AG04449 (cell line): ENCODE measurements around the gene SLC35B4.

ENCODE experiments used
- CTCF ChIA-PET: fragments of 350-600 bp; formaldehyde crosslinking; extraction: SDS; loops from one replicate; lab custom pipeline; 2021; ENCODE audit warnings: antibody characterized with exemption; lab: Yijun Ruan, JAX
- POLR2A ChIA-PET: fragments of 400-600, 350-600 bp; formaldehyde crosslinking; extraction: SDS; loops from one replicate; lab custom pipeline; 2020; ENCODE audit warnings: antibody characterized with exemption, inconsistent platforms; lab: Yijun Ruan, JAX
- DNase-seq: peaks from one replicate; pipeline ENCODE4 v3.0.0-alpha.2; 2010; ENCODE audit warnings: low read depth, low spot score
- H3K4me3 ChIP-seq: 2 replicates; pipeline ENCODE4 v1.5.1; 2011; ENCODE audit warnings: low read depth, mild to moderate bottlenecking, control low read depth, low read length
- CTCF ChIP-seq: IDR thresholded peaks from one replicate; pipeline ENCODE4 v1.5.1; 2011; ENCODE audit warnings: mild to moderate bottlenecking, moderate library complexity, low read length, control low read depth, inconsistent platforms; ENCODE audit not compliant: insufficient read depth; ENCODE audit errors: missing control alignments

SLC35B4 gene

DNA sequence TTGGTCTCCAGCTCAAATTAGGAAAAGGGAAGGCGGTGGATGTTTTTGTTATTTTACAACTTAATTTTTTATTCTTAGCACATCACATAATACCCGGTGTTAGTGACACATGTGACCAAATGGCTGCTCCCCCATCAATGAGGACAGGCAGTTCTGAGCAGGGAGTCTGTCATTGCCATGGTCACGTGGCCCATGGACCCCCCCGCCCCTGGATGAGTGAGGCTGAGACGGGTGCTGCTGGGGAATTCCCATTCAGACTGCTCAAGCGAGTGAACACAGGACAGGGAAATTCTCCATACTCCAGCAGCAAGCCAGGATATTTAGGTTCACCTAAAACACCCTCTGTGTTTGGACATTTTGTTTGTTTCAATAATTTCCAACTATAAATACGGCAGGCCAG, 34.7 kb upstream of the SLC35B4 start:
- ChIA-PET CTCF (no interaction called here), POLR2A (no interaction called here)
- no peak for DNase-seq
- no peak for TF ChIP-seq CTCF
- H3K4me3 ChIP-seq: no peak overlapping the region

DNA sequence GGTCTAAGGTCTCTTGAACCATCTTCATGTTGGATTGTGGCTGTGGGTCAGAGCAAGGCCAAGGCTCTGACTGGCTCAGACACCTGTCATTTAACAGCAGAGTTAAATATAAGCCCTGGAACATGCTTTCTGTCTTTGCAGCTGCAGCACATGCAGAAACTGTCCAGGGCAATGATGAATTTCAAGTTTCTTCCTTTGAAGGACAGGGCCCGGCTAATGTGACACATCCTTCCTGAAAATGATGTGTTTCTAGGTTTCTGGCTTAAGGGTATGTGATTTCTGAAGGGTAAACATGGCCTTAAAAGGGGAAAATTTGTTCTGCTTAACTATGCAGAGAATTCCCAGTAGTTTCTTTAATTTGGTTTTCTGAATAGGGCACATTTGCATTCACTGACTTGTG, 34.0 kb upstream of the SLC35B4 start:
- TF ChIP-seq CTCF: no peak
- CTCF ChIA-PET: interaction anchor here (1.3 kb wide), 1 partner anchor 9 kb away, joined by 3 read pairs; no protein-coding TSS in a partner anchor
- no peak for DNase-seq
- POLR2A ChIA-PET: no interaction called here
- no peak overlapping the region for H3K4me3 ChIP-seq

- no peak overlapping the region for H3K4me3 ChIP-seq
- DNase-seq: no peak
- peak; percentile 5 for TF ChIP-seq CTCF
- ChIA-PET CTCF (interaction anchor here (1.2 to 2.0 kb wide), 2 partner anchors 10 to 12 kb away, joined by 5 to 6 read pairs; no protein-coding TSS in a partner anchor), POLR2A (no interaction called here)
These were observed 30.8 kb upstream of the SLC35B4 start for GRCh38 chr7:134347567-134347966.

DNA sequence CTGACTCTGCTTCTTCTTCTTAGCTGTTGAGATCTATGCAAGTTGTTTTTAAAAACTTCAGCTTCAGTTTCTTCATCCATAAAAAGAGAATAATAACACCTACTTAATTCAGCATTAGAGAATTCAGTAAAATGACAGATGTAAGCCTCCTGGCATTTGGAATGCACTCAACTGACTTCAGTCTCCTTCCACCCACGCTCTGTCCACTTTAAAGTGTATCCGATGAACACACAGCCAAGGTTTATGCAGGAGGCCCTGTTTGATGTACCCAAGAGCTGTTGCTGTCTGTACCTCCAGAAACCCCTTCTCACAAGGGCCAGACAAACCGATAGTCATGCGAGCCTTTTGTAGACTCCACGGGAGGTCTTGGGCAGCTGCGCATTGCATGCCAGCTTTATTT, 27.1 kb upstream of the SLC35B4 start:
- DNase-seq: no peak
- H3K4me3 ChIP-seq: no peak overlapping the region
- no peak for TF ChIP-seq CTCF
- ChIA-PET CTCF (interaction anchor here (0.8 to 3.1 kb wide), 2 partner anchors 14 to 15 kb away, joined by 4 to 14 read pairs; no protein-coding TSS in a partner anchor), POLR2A (no interaction called here)

- TF ChIP-seq CTCF: no peak
- CTCF ChIA-PET: interaction anchor here (0.8 to 3.1 kb wide), 2 partner anchors 14 to 15 kb away, joined by 4 to 14 read pairs; no protein-coding TSS in a partner anchor
- POLR2A ChIA-PET: no interaction called here
- no peak for DNase-seq
- no peak overlapping the region for H3K4me3 ChIP-seq
These were observed 26.4 kb upstream of the SLC35B4 start for GRCh38 chr7:134343136-134343535.

GRCh38 chr7:134339475-134339874, 22.7 kb upstream of the SLC35B4 start:
- no peak overlapping the region for H3K4me3 ChIP-seq
- ChIA-PET CTCF (no interaction called here), POLR2A (no interaction called here)
- TF ChIP-seq CTCF: no peak
- DNase-seq: no peak
